ENCODE data around the gene UEVLD.

The UEVLD gene

GRCh38 chr11:18495703-18496102, 92.8 kb downstream of the UEVLD start:
- no peak for DNase-seq (ENCODE audit: low spot score)
- TF ChIP-seq CTCF (IDR thresholded peaks at IDR 0.05; ENCODE audit: extremely low read depth, missing control alignments) = no peak

GRCh38 chr11:18495271-18495670, 93.3 kb downstream of the UEVLD start:
- no peak for TF ChIP-seq CTCF (IDR thresholded peaks at IDR 0.05; ENCODE audit: extremely low read depth, missing control alignments)
- no peak for DNase-seq (ENCODE audit: low spot score)

DNA sequence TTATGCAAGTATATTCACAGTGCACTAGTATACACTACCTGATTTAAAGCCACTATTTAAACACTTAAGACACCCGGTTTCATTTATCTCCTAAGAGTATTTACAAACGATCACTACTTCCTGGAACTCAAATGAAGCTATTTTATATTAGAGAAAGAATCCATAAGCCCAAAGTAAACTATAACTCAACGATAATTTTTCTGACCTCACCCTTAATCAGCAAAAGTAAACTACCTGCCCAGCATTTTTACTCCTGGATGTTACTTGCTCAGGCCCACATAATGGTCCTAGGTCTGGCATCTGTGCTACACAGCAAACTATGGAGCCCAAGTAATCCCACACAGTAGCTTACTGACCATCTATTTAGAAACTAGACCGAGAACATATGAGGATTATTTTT, 95.2 kb downstream of the UEVLD start:
- no peak for TF ChIP-seq CTCF (IDR thresholded peaks at IDR 0.05; ENCODE audit: extremely low read depth, missing control alignments)
- no peak for DNase-seq (ENCODE audit: low spot score)

GRCh38 chr11:18492888-18493287, 95.6 kb downstream of the UEVLD start:
- DNase-seq (ENCODE audit: low spot score) = no peak
- TF ChIP-seq CTCF (IDR thresholded peaks at IDR 0.05; ENCODE audit: extremely low read depth, missing control alignments) = no peak

DNA sequence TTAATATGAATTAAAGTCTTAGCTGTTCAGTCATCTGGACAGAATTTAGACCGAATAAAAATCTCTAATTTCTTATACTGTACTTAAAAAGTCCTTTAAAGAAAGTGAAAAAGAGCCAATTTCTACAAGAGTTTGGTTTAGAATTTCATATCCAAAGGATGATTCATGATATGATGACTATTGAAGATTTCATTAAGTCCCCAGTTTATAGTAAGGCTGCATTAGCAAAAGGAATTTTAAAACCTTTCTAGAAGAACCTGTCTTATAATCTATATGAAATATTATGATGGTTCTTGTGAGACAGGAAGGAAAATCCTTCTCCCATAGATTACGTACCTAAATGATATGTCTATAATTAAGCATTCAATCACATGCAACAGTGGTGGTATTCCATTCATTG, 96.6 kb downstream of the UEVLD start:
- no peak for TF ChIP-seq CTCF (IDR thresholded peaks at IDR 0.05; ENCODE audit: extremely low read depth, missing control alignments)
- DNase-seq (ENCODE audit: low spot score) = no peak

- no peak for TF ChIP-seq CTCF (IDR thresholded peaks at IDR 0.05; ENCODE audit: extremely low read depth, missing control alignments)
- DNase-seq (ENCODE audit: low spot score) = no peak
Observed at GRCh38 chr11:18490736-18491485, 97.6 kb downstream of the UEVLD start.

DNA sequence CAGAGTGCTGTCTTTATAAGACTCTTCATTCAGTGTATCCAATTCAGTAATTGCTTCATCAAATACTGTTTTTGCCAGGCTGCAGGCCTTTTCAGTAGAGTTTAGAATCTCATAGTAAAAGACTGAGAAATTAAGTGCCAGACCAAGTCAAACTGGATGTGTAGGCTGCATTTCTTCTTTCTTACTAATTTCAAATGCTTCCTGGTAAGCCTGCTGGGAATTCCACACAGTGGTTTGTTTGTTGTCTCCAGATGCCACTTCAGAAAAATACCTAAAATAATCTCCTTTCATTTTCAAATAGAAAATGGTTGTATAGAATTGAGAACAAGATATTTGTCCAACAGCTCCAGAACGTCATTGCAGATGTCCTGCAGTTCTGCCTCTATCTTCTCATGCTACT, 98.2 kb downstream of the UEVLD start:
- DNase-seq (ENCODE audit: low spot score) = no peak
- no peak for TF ChIP-seq CTCF (IDR thresholded peaks at IDR 0.05; ENCODE audit: extremely low read depth, missing control alignments)

Measured in GM20000 (cell line).